Measurements from ENCODE around the gene BIVM.

BIVM gene

DNA sequence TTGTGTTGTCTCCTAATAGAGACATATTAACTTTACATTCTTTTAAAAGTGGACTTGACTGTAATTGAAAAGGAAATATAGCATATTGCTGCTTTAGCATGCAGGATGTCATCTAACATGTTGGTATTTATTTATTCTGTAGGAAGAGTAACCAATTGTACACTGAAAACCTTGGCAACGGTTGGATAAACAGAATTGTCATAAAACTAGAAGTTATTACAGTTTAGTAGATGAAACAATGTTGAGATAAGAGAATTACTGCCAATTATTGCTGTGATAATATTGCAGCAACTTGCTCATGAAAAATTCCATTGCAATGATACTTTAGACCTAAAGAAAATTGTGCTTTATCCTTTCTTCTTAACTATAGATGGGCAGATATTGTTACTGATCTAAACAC, 39.4 kb downstream of the BIVM start:
- ATAC-seq: no peak
- TF ChIP-seq, protein P1, sequence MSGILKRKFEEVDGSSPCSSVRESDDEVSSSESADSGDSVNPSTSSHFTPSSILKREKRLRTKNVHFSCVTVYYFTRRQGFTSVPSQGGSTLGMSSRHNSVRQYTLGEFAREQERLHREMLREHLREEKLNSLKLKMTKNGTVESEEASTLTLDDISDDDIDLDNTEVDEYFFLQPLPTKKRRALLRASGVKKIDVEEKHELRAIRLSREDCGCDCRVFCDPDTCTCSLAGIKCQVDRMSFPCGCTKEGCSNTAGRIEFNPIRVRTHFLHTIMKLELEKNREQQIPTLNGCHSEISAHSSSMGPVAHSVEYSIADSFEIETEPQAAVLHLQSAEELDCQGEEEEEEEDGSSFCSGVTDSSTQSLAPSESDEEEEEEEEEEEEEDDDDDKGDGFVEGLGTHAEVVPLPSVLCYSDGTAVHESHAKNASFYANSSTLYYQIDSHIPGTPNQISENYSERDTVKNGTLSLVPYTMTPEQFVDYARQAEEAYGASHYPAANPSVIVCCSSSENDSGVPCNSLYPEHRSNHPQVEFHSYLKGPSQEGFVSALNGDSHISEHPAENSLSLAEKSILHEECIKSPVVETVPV (CRISPR knock-in tag; IDR thresholded peaks at IDR 0.05): no peak
- TF ChIP-seq ZNF8 (CRISPR knock-in tag; IDR thresholded peaks at IDR 0.05) (no peak), SNAI2 (CRISPR knock-in tag; IDR thresholded peaks at IDR 0.05) (no peak), ZC3H10 (CRISPR knock-in tag; IDR thresholded peaks at IDR 0.05) (no peak), ESRRG (CRISPR knock-in tag; IDR thresholded peaks at IDR 0.05) (no peak), TOX (CRISPR knock-in tag; IDR thresholded peaks at IDR 0.05; ENCODE audit: borderline replicate concordance) (no peak), ZNF70 (CRISPR knock-in tag; IDR thresholded peaks at IDR 0.05) (no peak), BACH2 (CRISPR knock-in tag; IDR thresholded peaks at IDR 0.05; ENCODE audit: borderline replicate concordance) (no peak), PPARA (CRISPR knock-in tag; IDR thresholded peaks at IDR 0.05; ENCODE audit: borderline replicate concordance) (no peak), ISL1 (CRISPR knock-in tag; IDR thresholded peaks at IDR 0.05) (no peak), ZFP30 (CRISPR knock-in tag; IDR thresholded peaks at IDR 0.05) (no peak)
- TF ChIP-seq, protein P2, sequence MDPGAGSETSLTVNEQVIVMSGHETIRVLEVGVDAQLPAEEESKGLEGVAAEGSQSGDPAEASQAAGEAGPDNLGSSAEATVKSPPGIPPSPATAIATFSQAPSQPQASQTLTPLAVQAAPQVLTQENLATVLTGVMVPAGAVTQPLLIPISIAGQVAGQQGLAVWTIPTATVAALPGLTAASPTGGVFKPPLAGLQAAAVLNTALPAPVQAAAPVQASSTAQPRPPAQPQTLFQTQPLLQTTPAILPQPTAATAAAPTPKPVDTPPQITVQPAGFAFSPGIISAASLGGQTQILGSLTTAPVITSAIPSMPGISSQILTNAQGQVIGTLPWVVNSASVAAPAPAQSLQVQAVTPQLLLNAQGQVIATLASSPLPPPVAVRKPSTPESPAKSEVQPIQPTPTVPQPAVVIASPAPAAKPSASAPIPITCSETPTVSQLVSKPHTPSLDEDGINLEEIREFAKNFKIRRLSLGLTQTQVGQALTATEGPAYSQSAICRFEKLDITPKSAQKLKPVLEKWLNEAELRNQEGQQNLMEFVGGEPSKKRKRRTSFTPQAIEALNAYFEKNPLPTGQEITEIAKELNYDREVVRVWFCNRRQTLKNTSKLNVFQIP (CRISPR knock-in tag; IDR thresholded peaks at IDR 0.05; ENCODE audit: borderline replicate concordance, low read depth): no peak
- TF ChIP-seq, protein P3, sequence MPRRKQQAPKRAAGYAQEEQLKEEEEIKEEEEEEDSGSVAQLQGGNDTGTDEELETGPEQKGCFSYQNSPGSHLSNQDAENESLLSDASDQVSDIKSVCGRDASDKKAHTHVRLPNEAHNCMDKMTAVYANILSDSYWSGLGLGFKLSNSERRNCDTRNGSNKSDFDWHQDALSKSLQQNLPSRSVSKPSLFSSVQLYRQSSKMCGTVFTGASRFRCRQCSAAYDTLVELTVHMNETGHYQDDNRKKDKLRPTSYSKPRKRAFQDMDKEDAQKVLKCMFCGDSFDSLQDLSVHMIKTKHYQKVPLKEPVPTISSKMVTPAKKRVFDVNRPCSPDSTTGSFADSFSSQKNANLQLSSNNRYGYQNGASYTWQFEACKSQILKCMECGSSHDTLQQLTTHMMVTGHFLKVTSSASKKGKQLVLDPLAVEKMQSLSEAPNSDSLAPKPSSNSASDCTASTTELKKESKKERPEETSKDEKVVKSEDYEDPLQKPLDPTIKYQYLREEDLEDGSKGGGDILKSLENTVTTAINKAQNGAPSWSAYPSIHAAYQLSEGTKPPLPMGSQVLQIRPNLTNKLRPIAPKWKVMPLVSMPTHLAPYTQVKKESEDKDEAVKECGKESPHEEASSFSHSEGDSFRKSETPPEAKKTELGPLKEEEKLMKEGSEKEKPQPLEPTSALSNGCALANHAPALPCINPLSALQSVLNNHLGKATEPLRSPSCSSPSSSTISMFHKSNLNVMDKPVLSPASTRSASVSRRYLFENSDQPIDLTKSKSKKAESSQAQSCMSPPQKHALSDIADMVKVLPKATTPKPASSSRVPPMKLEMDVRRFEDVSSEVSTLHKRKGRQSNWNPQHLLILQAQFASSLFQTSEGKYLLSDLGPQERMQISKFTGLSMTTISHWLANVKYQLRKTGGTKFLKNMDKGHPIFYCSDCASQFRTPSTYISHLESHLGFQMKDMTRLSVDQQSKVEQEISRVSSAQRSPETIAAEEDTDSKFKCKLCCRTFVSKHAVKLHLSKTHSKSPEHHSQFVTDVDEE (CRISPR knock-in tag; IDR thresholded peaks at IDR 0.05): no peak
- TF ChIP-seq, protein P4, sequence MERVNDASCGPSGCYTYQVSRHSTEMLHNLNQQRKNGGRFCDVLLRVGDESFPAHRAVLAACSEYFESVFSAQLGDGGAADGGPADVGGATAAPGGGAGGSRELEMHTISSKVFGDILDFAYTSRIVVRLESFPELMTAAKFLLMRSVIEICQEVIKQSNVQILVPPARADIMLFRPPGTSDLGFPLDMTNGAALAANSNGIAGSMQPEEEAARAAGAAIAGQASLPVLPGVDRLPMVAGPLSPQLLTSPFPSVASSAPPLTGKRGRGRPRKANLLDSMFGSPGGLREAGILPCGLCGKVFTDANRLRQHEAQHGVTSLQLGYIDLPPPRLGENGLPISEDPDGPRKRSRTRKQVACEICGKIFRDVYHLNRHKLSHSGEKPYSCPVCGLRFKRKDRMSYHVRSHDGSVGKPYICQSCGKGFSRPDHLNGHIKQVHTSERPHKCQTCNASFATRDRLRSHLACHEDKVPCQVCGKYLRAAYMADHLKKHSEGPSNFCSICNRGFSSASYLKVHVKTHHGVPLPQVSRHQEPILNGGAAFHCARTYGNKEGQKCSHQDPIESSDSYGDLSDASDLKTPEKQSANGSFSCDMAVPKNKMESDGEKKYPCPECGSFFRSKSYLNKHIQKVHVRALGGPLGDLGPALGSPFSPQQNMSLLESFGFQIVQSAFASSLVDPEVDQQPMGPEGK (CRISPR knock-in tag; IDR thresholded peaks at IDR 0.05; ENCODE audit: borderline replicate concordance): no peak

DNA sequence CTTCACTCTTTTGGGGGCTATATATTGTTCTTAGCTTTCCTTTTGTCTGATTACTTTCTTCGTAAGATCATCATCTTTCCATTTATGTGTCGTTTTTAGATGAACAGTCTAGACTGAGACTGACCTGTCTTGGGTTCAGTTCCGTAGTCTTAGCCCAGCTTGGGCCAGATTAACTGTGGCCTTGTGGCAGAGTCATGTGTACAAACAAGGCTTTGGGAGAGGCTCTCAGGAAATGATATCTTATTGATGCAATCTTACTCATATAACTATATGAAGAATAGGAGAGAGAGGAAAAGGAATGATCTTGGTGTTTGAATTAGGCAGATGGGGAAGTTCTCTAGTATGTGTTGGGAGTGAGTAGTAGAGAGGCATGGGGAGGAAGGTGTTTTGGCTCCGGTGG, 40.1 kb downstream of the BIVM start:
- no peak for ATAC-seq
- TF ChIP-seq ISL1 (CRISPR knock-in tag; IDR thresholded peaks at IDR 0.05) (no peak), ZNF565 (CRISPR knock-in tag; conservative IDR thresholded peaks at IDR 0.05; ENCODE audit: low read depth) (no peak), ZFP30 (CRISPR knock-in tag; IDR thresholded peaks at IDR 0.05) (no peak), PPARA (CRISPR knock-in tag; IDR thresholded peaks at IDR 0.05; ENCODE audit: borderline replicate concordance) (no peak), ESRRG (CRISPR knock-in tag; IDR thresholded peaks at IDR 0.05) (no peak), ZNF70 (CRISPR knock-in tag; IDR thresholded peaks at IDR 0.05) (no peak), TOX (CRISPR knock-in tag; IDR thresholded peaks at IDR 0.05; ENCODE audit: borderline replicate concordance) (no peak), RARB (CRISPR knock-in tag; IDR thresholded peaks at IDR 0.05) (no peak), ARNTL (CRISPR knock-in tag; IDR thresholded peaks at IDR 0.05; ENCODE audit: borderline replicate concordance, low read depth) (no peak)
- TF ChIP-seq, protein P3 (CRISPR knock-in tag; IDR thresholded peaks at IDR 0.05): no peak
- TF ChIP-seq, protein P2 (CRISPR knock-in tag; IDR thresholded peaks at IDR 0.05; ENCODE audit: borderline replicate concordance, low read depth): no peak
- TF ChIP-seq, protein P5, sequence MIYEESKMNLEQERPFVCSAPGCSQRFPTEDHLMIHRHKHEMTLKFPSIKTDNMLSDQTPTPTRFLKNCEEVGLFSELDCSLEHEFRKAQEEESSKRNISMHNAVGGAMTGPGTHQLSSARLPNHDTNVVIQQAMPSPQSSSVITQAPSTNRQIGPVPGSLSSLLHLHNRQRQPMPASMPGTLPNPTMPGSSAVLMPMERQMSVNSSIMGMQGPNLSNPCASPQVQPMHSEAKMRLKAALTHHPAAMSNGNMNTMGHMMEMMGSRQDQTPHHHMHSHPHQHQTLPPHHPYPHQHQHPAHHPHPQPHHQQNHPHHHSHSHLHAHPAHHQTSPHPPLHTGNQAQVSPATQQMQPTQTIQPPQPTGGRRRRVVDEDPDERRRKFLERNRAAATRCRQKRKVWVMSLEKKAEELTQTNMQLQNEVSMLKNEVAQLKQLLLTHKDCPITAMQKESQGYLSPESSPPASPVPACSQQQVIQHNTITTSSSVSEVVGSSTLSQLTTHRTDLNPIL (CRISPR knock-in tag; IDR thresholded peaks at IDR 0.05; ENCODE audit: low read depth): no peak
- TF ChIP-seq, protein P4 (CRISPR knock-in tag; IDR thresholded peaks at IDR 0.05; ENCODE audit: borderline replicate concordance): no peak
- TF ChIP-seq, protein P1 (CRISPR knock-in tag; IDR thresholded peaks at IDR 0.05): no peak

Data from SK-N-SH treated with all-trans-retinoic acid at 6 μM for 48 hours (cell line).